Activated T-helper 1 cell treated with Interleukin-2 at 50 U/mL for 16 hours (primary cell): ENCODE data around the gene CFAP206.
"Not testable (repeated sequence)": the region's sequence is repeated elsewhere in the genome, so short reads cannot be mapped to it uniquely, and the experiment has no call there.

Experiments used
- DNase-seq: peaks from one replicate; pipeline ENCODE4 v3.0.0-alpha.2; 2020; ENCODE audit warnings: low read depth

The CFAP206 gene

GRCh38 chr6:87421576-87421975 is 13.8 kb downstream of the CFAP206 start:
- DNase-seq = no peak

- no peak for DNase-seq
Measured at GRCh38 chr6:87426789-87427188, 19.0 kb downstream of the CFAP206 start.

GRCh38 chr6:87430499-87430898 is 22.7 kb downstream of the CFAP206 start:
- no peak for DNase-seq

GRCh38 chr6:87431263-87431662 is 23.5 kb downstream of the CFAP206 start:
- DNase-seq = no peak

DNA sequence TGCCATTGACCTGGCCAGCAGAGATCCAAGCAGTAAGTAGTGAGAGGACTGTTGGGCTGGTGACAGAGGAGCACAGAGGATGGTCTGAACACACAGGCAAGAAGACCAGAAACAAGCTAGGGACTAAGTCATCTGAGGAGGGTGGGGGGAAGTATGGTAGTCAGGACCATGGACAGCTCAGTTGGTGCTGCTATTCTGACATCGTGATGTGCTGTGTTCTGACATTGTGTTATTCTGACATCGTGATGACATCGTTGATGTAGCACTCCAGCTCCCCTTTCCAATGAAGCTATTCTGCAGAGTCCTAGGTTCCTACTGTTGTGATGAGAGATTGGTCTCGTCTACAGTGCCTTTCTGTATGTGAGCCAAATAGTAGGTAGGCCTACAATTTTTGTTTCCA is 28.7 kb downstream of the CFAP206 start:
- DNase-seq = no peak

GRCh38 chr6:87441711-87442110 is 33.9 kb downstream of the CFAP206 start:
- no peak for DNase-seq

DNA sequence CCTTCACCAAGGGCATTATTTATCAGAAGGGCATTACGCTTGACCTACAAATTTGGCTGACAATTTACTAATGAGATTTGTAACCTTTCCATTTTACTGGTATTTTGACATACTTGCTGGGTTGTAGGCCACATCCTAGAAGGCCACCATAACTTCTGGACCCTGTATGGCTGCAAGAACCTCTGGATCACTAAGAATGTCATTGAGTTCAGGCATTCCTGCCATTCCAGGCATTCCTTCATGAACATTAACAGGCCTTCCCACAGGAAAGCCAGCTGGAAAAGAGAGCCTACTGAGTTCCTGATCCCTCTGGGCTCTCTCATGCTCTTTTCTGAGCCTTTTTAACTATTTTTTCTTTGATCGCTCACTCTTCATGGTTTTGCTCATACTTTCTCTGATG is 36.6 kb downstream of the CFAP206 start:
- no peak for DNase-seq

DNA sequence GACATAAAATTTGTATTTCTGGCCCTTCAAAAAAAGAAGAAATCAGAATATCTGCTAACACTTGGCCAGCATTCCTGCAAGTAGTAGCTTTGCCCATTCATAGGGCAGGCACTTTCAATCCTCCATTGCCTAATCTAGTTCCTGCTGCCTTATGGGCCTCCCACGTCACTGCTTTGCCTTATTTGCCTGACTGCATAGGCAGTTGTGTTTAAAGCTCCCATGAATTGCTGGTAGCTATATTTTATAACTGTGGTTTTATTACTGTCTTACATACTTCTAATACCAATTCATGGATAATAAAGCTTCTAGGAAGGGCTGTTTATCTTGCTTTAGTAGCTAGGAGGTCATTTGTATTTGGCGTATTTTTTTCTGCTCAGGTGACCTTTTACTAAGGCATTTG is 57.3 kb downstream of the CFAP206 start:
- no peak for DNase-seq

DNA sequence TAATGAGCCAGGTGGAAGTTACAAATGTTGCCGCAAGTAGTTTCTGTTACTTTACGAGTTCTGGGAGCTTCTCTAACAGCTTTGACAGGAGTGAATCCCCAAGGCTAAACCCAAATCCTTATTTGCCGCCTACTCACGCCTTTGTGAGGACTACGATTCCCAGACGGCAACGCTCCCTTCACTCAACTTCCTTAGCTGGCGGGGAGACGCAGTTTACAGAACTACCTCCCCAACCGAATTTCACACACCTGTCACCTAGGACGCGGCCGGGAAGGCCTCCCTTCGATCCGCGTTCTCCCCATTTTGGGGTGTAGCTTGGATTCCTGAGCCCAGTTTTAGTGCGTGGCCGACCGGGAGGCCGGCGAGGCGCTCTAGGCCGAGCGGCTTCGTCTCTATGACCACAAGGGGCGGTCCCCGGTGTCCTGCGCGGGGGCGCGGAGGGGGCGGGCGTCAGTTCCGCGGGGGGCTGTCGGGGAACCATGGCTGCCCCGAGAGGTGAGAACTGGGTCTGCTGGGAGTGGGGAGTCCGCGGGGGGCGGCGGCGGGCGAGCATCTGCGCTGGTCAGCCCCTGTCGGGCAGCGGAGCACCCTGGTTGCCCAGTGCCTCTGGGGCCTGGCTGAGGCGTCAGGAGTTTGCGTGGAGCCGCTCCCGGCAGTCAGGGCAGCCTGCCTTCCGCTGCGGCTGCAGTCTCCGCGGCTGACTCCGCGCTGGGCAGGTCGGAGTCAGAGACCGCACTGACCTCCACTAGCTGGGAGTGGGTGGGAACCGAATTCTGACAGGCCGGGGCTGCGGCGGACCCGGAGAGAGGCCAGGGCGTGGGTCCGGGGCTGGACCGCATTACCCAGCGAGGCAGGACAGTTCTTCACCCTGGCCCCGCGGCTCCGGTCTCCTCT is 65.0 kb downstream of the CFAP206 start, which contains the start of gene SLC35A1:
Gene SLC35A1 (plus strand): TSS at position 450 of the 894 bp plus-strand sequence. CDS start 30 bp downstream, at position 480.
- DNase-seq = peak; percentile 73

DNA sequence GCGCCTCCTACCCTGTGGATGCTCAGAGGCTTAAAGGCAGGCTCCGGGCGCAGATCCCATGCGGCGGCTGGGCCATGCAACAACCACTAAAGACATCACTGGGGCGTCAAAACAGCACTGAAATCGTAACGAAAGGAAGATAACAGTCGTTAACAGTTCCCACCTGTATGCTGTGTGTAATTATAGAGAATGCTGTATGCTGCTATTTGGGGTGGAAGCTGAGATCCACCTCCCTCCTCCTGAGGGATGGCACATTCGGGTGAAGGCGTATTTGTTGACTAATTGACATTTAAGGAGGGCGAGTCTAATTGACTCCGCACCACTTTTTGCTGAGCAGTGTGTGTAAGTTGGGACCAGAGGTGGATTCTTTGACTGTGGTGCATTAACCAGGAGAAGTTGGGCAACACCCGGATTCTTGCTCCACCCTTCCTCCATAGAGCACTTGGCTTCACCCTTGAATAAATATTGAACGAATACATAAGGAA is 65.7 kb downstream of the CFAP206 start:
- no peak for DNase-seq

DNA sequence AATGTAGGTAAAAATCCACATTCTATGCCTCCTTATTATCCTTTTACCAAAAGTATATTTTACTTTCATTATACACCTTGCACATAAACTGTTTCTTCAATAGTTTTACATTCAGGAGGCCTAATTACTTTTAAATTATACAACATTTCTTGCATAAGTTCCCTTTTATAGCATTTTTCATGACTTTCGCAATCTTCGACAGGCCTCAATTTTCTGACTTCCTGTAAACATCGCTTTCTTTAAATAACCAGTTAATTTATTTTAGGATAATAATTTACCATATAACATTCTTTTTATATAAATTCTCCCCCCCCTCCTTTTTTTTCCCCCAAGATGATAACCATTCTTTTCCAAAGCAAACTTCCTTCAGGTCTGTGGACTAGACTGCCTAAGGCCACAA is 74.2 kb downstream of the CFAP206 start:
- DNase-seq = no peak

DNA sequence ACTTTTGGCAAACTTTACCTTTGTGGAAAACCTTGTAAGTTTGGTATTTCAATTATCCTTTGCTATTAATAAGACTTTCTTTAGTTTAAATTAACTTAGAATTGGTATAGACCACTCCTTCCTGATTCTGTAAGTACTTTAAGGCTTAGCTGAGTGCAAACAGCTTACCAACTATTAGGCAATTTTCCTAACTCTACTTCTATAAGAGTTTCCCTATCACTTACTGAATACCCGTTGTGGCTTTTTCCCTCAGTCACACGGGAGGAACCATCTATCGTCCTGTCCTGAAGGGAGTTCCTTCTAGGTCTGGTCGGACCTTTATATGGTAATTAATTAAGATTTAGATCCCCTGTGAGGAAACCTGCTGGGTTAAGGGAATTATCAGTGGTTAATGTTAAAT is 74.6 kb downstream of the CFAP206 start:
- no peak for DNase-seq

DNA sequence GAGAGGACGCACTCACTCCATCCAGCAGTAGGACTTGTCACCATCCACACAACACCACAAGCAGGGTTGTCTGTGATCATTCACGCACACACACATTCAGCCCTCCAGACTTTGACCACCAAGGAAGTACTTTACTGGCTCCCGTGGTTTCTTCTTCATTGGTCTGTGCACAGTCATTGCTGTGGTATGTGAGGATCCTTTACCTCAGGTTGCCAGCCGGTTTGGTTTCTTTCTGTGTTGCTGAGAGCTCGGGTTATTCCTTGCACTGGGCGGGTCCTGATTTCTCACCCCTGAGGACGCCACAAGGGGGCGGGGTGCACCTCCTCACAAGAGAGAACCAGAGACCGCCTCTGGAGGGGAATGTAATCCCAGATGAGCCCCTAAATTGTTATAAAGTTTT is 76.2 kb downstream of the CFAP206 start:
- no peak for DNase-seq

GRCh38 chr6:87484491-87484890 is 76.7 kb downstream of the CFAP206 start:
- DNase-seq = no peak

- no peak for DNase-seq
Measured at GRCh38 chr6:87487555-87487954, 79.8 kb downstream of the CFAP206 start.

DNA sequence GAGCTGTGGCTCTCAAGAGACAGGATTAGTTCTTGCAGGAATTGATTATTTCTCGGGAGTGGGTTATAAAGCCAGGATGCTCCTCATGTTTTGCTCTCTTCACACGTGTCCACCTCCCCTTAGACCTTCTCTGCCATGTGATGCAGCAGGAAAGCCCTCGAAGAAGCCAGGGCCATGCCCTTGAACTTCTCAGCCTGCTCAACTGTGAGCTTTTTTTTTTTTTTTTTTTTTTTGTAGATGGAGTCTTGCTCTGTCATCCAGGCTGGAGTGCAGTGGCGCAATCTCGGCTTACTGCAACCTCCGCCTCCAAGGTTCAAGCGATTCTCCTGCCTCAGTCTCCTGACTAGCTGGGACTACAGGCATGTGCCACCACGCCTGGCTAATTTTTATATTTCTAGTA is 81.6 kb downstream of the CFAP206 start:
- DNase-seq = not testable (repeated sequence)

- no peak for DNase-seq
Measured at GRCh38 chr6:87494761-87495422, 87.1 kb downstream of the CFAP206 start.

GRCh38 chr6:87498048-87498447 is 90.3 kb downstream of the CFAP206 start:
- DNase-seq = no peak

DNA sequence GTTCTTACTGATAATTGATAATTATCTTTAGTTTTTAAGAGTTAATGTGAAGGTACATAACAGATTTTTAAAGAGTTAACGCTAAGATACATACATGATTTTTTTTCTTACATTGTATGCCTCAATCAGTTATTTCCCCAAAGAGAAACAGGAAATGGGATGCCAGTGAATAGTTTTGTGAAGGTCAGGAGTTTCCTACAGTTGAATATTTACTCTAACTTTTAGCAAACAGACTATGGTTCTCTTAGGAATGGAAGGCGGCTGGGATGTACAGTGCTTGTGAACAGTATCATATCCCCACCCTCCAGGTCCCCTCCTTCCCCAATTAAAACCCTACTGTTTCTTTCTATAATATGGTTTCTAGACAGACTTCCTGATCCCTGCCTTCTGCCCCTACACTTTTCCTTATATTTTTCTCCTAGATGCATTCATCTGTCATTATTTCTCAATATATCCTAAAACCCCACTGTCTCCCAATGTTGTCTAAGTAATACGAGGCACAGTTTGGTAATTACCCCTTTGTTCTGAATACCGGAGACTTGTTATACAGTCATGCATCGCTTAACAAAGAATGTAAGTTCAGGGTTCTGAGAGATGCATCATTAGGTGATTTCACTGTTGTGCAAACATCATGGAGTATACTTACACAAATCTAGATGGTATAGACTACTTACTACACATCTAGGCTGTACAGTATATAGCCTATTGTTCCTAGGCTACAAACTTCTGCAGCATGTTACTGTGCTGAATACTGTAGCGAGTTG is 94.2 kb downstream of the CFAP206 start:
- no peak for DNase-seq

GRCh38 chr6:87504441-87504840 is 96.7 kb downstream of the CFAP206 start:
- no peak for DNase-seq
